NT2/D1 (cell line): ENCODE data around the gene MITF.

Experiments used
- DNase-seq: peaks from one replicate; pipeline ENCODE4 v3.0.0-alpha.2; 2011; ENCODE audit warnings: low read depth, low spot score
- H3K27me3 ChIP-seq: 2 replicates; pipeline ENCODE4 v1.6.0; 2011; ENCODE audit warnings: mild to moderate bottlenecking; ENCODE audit not compliant: insufficient read length, insufficient read depth
- H3K36me3 ChIP-seq: 2 replicates; pipeline ENCODE4 v1.6.1; 2011; ENCODE audit warnings: mild to moderate bottlenecking, low read length, mixed read lengths; ENCODE audit not compliant: insufficient read depth, insufficient read length
- H3K4me1 ChIP-seq: 2 replicates; pipeline ENCODE4 v1.5.1; 2011; ENCODE audit not compliant: insufficient read depth, insufficient read length
- H3K4me3 ChIP-seq: 2 replicates; pipeline ENCODE4 v1.5.1; 2011; ENCODE audit warnings: low read depth; ENCODE audit not compliant: insufficient read length
- H3K9ac ChIP-seq: 2 replicates; pipeline ENCODE4 v1.6.0; 2011; ENCODE audit warnings: low read depth; ENCODE audit not compliant: insufficient read length
- H3K9me3 ChIP-seq: 2 replicates; pipeline ENCODE4 v1.5.1; 2011; ENCODE audit warnings: mild to moderate bottlenecking, low read length; ENCODE audit not compliant: insufficient read depth
- SUZ12 ChIP-seq: IDR thresholded peaks from 2 replicates; pipeline ENCODE4 v1.6.1; 2011; ENCODE audit not compliant: insufficient read length, insufficient read depth; ENCODE audit errors: extremely low read depth
- YY1 ChIP-seq: IDR thresholded peaks from 2 replicates; pipeline ENCODE4 v1.6.1; 2011; ENCODE audit not compliant: insufficient read length, insufficient read depth
- ZNF274 ChIP-seq: IDR thresholded peaks from 2 replicates; pipeline ENCODE4 v1.6.1; 2011; ENCODE audit warnings: mild to moderate bottlenecking, low read depth, low read length

Gene MITF

DNA sequence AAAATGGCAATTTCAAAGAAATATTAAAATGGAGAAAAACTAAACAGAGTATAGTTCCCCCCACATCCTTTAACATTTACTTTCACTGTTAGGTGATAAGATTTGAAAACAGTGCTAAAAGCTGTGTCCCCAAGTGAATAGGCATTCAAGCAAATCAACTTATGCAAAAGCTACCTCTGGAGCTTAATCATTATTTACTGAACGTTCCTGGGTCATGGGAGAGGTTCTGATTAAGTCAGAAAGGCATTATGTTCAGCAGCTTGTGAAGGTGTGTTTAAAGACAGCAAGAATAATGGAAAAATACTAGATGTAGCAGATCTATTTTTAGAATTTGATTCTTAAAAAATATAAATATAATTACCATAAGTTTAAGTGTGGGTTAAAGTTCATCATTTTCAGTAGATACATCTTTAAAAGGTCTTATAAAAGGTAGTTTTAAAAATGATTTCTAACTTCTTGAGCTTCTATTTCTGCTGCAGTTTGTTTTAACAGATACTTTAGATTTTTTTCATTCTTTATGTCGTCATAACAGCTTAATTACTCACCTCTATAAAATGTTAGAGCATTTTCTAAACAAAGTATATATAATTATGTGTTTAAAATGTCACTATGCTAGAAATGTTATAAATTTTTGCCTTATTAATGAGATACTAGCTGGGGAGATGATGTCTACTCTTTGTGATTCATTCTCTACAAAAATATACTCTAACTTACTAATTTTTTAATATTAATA is 127.9 kb downstream of the MITF start:
- no peaks in the 10 kb centered on the region for H3K4me1 ChIP-seq
- DNase-seq = no peak
- no peak overlapping the region for H3K4me3 ChIP-seq
- H3K36me3 ChIP-seq = no peaks in the 10 kb centered on the region
- H3K9me3 ChIP-seq = no peaks in the 10 kb centered on the region
- H3K27me3 ChIP-seq = no peaks in the 10 kb centered on the region
- TF ChIP-seq YY1 (no peak), SUZ12 (no peak), ZNF274 (no peak)
- no peak overlapping the region for H3K9ac ChIP-seq

DNA sequence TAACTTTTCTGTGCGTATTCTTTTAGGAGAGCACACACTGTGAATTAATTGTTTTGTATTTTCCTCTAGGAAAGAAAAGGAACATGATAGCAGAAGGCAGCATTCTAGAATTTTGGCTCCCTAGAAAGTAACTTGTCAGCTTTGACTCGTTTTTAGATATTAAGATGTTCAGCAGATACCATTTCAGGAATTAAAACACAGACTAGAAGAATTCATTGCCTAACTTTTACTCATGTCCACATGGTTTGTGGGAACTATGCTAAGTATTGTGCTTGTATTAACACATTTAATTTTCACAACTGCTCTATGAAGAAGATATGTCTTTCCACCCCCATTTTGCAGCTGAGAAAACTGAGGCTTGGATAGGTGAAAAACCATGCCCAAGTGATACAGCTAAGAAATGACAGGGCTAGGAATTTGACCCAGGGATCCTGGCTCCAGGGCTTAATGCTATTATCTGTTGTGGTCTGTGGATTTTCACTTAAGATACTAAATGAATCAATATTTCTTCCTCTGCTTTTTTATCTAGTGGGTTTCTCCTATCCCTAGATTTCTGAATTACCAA is 128.8 kb downstream of the MITF start:
- Histone ChIP-seq H3K4me3 (no peak overlapping the region), H3K9me3 (no peaks in the 10 kb centered on the region), H3K27me3 (no peaks in the 10 kb centered on the region), H3K4me1 (no peaks in the 10 kb centered on the region), H3K36me3 (no peaks in the 10 kb centered on the region), H3K9ac (no peak overlapping the region)
- TF ChIP-seq SUZ12 = no peak
- TF ChIP-seq YY1 = no peak
- TF ChIP-seq ZNF274 = no peak
- no peak for DNase-seq

DNA sequence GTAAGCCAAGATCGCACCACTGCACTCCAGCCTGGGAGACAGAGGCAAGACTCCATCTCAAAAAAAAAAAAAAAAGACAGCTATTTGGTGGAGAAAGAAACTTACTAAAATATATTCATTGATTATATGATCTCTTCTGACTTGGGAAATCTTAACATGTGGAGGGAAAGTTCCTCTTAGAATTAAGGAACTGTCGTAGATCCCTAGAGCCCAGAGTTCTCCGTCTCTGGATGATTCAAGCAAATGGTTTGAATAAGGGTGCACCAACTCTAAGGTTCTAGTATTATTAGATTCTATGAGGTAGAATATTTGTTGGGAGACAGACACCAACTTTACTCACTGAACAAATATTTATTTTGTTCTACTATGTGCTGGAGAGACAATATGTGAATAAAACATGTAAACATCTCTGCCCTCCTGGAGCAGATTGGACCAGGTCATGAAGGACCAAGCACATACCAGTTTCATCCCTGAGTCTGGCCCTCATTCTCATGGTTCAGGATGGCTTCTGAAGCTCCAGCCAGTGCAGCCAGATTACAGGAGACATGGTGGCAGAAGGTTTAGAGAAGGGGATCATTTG is 129.7 kb downstream of the MITF start:
- no peak for DNase-seq
- TF ChIP-seq ZNF274 (no peak), YY1 (no peak), SUZ12 (no peak)
- Histone ChIP-seq H3K36me3 (no peaks in the 10 kb centered on the region), H3K4me3 (no peak overlapping the region), H3K4me1 (no peaks in the 10 kb centered on the region), H3K9ac (no peak overlapping the region), H3K27me3 (no peaks in the 10 kb centered on the region), H3K9me3 (no peaks in the 10 kb centered on the region)

DNA sequence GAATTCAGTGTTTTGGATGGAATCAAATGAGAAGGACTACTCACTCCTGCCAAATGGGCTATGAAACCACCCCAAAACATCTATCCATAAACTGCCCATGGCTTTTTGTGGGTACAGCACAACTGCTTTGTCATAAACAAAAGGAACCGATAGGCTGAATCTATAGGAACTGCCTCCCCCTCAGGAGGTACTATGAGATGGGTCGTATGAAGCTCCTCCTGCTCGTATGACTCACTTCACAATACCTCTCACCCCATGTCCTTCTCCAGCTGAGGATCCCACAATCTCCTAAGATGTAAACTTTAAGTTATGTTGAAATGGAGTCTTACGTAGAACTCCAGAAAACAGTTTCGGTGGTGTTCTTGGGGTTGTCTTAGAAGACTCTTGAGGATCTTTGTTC is 130.4 kb downstream of the MITF start:
- DNase-seq = no peak
- no peak overlapping the region for H3K4me3 ChIP-seq
- no peaks in the 10 kb centered on the region for H3K36me3 ChIP-seq
- H3K9me3 ChIP-seq = no peaks in the 10 kb centered on the region
- no peaks in the 10 kb centered on the region for H3K4me1 ChIP-seq
- H3K27me3 ChIP-seq = no peaks in the 10 kb centered on the region
- no peak overlapping the region for H3K9ac ChIP-seq
- TF ChIP-seq ZNF274 (no peak), YY1 (no peak), SUZ12 (no peak)

DNA sequence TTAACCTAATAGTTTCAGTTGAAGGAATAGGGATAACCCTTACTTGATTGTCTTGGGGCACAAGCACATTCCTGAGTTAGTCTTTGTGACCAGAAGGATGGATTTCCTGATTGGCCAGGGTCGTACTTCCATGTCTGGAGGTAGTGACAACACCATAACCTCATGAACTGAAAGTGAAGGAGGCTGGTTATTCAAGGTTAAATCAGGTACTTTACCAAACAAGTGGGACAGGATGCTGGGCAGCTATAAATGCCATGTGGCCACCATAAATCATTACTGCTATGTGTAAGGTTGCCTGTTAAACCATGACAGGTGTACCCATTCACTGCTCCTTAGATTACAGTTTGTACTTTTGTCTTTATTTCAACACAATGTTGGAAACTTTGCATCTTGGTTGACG is 132.0 kb downstream of the MITF start:
- H3K9me3 ChIP-seq = no peaks in the 10 kb centered on the region
- no peak overlapping the region for H3K9ac ChIP-seq
- H3K4me1 ChIP-seq = no peaks in the 10 kb centered on the region
- no peak overlapping the region for H3K4me3 ChIP-seq
- H3K36me3 ChIP-seq = no peaks in the 10 kb centered on the region
- TF ChIP-seq YY1 = no peak
- no peak for TF ChIP-seq ZNF274
- no peak for TF ChIP-seq SUZ12
- DNase-seq = no peak
- no peaks in the 10 kb centered on the region for H3K27me3 ChIP-seq

DNA sequence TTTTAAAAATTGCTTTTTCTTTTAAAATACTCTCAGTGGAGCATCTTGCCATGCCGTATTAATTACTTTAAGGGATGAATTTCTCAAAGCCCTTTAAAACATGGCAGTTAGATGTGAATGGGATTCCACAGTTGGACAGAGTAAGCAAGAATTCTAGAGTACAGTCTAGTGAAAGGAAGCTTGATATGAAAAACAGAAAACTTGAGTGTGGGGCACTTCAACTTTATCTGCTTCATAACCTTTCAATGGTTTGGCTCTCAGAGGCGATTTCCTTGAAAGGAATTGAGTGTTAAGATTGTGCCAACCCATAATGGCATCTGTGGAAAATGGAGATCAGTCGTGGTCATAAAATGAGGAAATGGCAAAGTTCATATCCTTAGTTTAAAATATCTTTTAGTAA is 132.6 kb downstream of the MITF start:
- no peaks in the 10 kb centered on the region for H3K4me1 ChIP-seq
- H3K27me3 ChIP-seq = no peaks in the 10 kb centered on the region
- H3K36me3 ChIP-seq = no peaks in the 10 kb centered on the region
- TF ChIP-seq ZNF274 = no peak
- TF ChIP-seq SUZ12 = no peak
- no peak for TF ChIP-seq YY1
- H3K9ac ChIP-seq = no peak overlapping the region
- no peaks in the 10 kb centered on the region for H3K9me3 ChIP-seq
- no peak overlapping the region for H3K4me3 ChIP-seq
- no peak for DNase-seq

DNA sequence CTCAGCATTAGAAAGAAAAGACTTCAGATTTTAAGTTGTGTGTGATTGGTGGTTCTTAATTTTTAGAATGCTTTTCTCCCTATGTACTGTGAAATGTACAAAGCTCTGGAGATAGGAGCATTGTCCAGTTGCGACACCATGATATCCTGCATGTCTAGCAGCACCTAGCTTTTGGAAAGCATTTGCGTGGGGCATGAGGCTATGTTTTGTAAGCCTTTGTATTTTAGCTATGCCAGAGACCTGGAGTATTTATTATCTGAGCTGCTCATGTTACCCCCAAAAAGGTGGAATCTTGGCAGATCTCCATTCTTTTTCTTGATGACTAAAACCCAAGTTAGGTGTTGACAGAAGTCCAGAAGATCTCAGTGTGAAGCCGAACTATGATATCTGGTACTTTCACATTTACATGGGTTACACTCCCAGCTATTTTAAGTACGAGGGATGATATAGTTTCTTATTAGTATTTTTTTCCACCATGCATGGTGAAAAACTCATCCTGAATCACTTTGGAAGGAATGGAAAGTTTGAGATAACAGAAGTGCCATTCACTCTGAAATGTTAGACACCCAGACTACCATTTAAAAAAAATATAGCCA is 133.6 kb downstream of the MITF start:
- H3K4me1 ChIP-seq = no peaks in the 10 kb centered on the region
- no peaks in the 10 kb centered on the region for H3K27me3 ChIP-seq
- no peaks in the 10 kb centered on the region for H3K36me3 ChIP-seq
- H3K9ac ChIP-seq = no peak overlapping the region
- no peak overlapping the region for H3K4me3 ChIP-seq
- H3K9me3 ChIP-seq = no peaks in the 10 kb centered on the region
- TF ChIP-seq YY1 (no peak), SUZ12 (no peak), ZNF274 (no peak)
- no peak for DNase-seq
